Ishikawa (cell line): ENCODE results near the gene CPM.

Experiments used
- CEBPB ChIP-seq: IDR thresholded peaks from 2 replicates; pipeline ENCODE4 v1.6.1; 2012
- CREB1 ChIP-seq: IDR thresholded peaks from 2 replicates; pipeline ENCODE4 v1.6.1; 2012; ENCODE audit warnings: low read depth
- EGR1 ChIP-seq: IDR thresholded peaks from 2 replicates; pipeline ENCODE4 v1.6.1; 2012
- EP300 ChIP-seq: IDR thresholded peaks from 2 replicates; pipeline ENCODE4 v1.6.1; 2012; ENCODE audit warnings: borderline replicate concordance
- FOXM1 ChIP-seq: IDR thresholded peaks from 2 replicates; pipeline ENCODE4 v1.6.1; 2012; ENCODE audit warnings: low read depth, borderline replicate concordance
- MAX ChIP-seq: IDR thresholded peaks from 2 replicates; pipeline ENCODE4 v1.6.1; 2012
- NFIC ChIP-seq: IDR thresholded peaks from 2 replicates; pipeline ENCODE4 v1.6.1; 2012
- RAD21 ChIP-seq: IDR thresholded peaks from 2 replicates; pipeline ENCODE4 v1.6.1; 2012; ENCODE audit warnings: low read depth
- TAF1 ChIP-seq: IDR thresholded peaks from 2 replicates; pipeline ENCODE4 v1.6.1; 2012; ENCODE audit warnings: low read depth, mild to moderate bottlenecking
- TCF12 ChIP-seq: IDR thresholded peaks from 2 replicates; pipeline ENCODE4 v1.6.1; 2012; ENCODE audit warnings: low read depth
- TEAD4 ChIP-seq: IDR thresholded peaks from 2 replicates; pipeline ENCODE4 v1.6.1; 2012
- YY1 ChIP-seq: IDR thresholded peaks from 2 replicates; pipeline ENCODE4 v1.6.1; 2012; ENCODE audit warnings: low read depth
- ZBTB7A ChIP-seq: IDR thresholded peaks from 2 replicates; pipeline ENCODE4 v1.6.1; 2012; ENCODE audit warnings: low read depth
- TF ChIP-seq, protein P1 (sequence below): IDR thresholded peaks from 2 replicates; pipeline ENCODE4 v1.6.1; 2012
- TF ChIP-seq, protein P2 (sequence below): IDR thresholded peaks from 2 replicates; pipeline ENCODE4 v1.6.1; 2012; ENCODE audit warnings: low read depth, mild to moderate bottlenecking

Gene CPM

GRCh38 chr12:68932128-68932960 is 627 bp downstream of the CPM start:
- TF ChIP-seq CREB1 (0 out of 2 replicates have a peak, but pooled peaks have one; percentile 12), TCF12 (no peak)

DNA sequence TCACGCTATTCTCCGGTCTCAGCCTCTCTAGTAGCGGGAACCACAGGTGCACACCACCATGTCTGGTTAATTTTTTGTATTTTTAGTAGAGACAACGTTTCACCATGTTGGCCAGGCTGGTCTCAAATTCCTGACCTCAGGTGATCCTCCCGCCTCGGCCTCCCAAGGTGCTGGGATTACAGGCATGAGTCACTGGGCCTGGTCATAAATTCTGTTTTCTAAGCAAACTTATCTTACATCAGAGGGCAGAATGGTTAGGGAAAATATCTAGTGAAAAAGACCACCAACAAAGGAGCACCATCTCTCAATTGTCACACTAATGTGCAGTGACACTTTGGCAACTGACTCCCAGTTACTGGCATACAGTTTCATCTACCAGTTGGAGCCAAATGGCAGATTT is 2.8 kb downstream of the CPM start:
- TF ChIP-seq CEBPB (no peak), RAD21 (no peak), EGR1 (no peak), ZBTB7A (no peak), TCF12 (no peak), CREB1 (no peak), YY1 (no peak), TAF1 (no peak), MAX (no peak), FOXM1 (no peak), NFIC (no peak), TEAD4 (no peak)
- TF ChIP-seq, protein P1, sequence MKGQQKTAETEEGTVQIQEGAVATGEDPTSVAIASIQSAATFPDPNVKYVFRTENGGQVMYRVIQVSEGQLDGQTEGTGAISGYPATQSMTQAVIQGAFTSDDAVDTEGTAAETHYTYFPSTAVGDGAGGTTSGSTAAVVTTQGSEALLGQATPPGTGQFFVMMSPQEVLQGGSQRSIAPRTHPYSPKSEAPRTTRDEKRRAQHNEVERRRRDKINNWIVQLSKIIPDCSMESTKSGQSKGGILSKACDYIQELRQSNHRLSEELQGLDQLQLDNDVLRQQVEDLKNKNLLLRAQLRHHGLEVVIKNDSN = no peak
- TF ChIP-seq, protein P2, sequence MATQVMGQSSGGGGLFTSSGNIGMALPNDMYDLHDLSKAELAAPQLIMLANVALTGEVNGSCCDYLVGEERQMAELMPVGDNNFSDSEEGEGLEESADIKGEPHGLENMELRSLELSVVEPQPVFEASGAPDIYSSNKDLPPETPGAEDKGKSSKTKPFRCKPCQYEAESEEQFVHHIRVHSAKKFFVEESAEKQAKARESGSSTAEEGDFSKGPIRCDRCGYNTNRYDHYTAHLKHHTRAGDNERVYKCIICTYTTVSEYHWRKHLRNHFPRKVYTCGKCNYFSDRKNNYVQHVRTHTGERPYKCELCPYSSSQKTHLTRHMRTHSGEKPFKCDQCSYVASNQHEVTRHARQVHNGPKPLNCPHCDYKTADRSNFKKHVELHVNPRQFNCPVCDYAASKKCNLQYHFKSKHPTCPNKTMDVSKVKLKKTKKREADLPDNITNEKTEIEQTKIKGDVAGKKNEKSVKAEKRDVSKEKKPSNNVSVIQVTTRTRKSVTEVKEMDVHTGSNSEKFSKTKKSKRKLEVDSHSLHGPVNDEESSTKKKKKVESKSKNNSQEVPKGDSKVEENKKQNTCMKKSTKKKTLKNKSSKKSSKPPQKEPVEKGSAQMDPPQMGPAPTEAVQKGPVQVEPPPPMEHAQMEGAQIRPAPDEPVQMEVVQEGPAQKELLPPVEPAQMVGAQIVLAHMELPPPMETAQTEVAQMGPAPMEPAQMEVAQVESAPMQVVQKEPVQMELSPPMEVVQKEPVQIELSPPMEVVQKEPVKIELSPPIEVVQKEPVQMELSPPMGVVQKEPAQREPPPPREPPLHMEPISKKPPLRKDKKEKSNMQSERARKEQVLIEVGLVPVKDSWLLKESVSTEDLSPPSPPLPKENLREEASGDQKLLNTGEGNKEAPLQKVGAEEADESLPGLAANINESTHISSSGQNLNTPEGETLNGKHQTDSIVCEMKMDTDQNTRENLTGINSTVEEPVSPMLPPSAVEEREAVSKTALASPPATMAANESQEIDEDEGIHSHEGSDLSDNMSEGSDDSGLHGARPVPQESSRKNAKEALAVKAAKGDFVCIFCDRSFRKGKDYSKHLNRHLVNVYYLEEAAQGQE = no peak

DNA sequence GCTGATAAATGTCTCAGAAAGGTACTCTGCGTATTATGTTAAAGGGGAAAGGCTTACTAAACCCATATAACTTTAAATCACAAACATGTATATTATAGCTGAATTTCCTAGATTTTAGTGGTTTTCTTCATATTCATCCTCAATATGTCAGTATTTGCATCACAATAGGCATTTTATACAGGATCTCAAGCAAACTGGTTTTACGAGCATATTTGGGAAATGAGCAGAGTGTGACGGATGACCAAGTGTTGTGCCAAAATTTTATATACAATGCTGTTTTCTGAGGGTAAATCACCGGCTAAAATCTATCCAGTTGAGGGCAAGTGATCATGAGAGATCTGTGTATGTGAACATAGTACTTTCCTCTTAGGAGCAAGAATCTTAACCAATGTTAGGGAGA is 8.4 kb downstream of the CPM start:
- no peak for TF ChIP-seq EP300
- TF ChIP-seq, protein P1 = no peak
- no peak for TF ChIP-seq EGR1
- no peak for TF ChIP-seq YY1
- no peak for TF ChIP-seq NFIC
- no peak for TF ChIP-seq MAX
- TF ChIP-seq TCF12 = no peak
- TF ChIP-seq TEAD4 = no peak
- no peak for TF ChIP-seq ZBTB7A
- TF ChIP-seq, protein P2 = no peak
- TF ChIP-seq FOXM1 = no peak
- TF ChIP-seq CEBPB = no peak

- TF ChIP-seq YY1 = no peak
Measured at GRCh38 chr12:68919581-68920239, 13.3 kb downstream of the CPM start.

GRCh38 chr12:68918960-68919359 is 14.0 kb downstream of the CPM start:
- TF ChIP-seq CREB1 = no peak
- no peak for TF ChIP-seq RAD21
- TF ChIP-seq EP300 = no peak
- no peak for TF ChIP-seq YY1
- no peak for TF ChIP-seq FOXM1
- no peak for TF ChIP-seq TEAD4
- TF ChIP-seq MAX = no peak
- no peak for TF ChIP-seq CEBPB
- TF ChIP-seq ZBTB7A = no peak
- TF ChIP-seq, protein P2 = no peak
- TF ChIP-seq, protein P1 = no peak
- TF ChIP-seq NFIC = no peak
- no peak for TF ChIP-seq TAF1
